ENCODE results near the gene SYT10.
"Not testable (repeated sequence)": the region's sequence is repeated elsewhere in the genome, so short reads cannot be mapped to it uniquely, and the experiment has no call there.

SYT10 gene

DNA sequence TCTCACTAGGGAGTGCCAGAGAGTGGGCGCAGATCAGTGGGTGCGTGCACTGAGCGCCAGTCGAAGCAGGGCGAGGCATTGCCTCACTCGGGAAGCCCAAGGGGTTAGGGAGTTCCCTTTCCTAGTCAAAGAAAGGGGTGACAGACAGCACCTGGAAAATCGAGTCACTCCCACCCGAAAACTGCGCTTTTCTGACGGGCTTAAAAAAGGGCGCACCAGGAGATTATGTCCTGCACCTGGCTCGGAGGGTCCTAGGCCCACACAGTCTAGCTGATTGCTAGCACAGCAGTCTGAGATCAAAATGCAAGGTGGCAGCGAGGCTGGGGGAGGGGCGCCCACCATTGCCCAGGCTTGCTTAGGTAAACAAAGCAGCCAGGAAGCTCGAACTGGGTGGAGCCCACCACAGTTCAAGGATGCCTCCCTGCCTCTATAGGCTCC lies 107.6 kb downstream of the SYT10 start:
- DNase-seq: not testable (repeated sequence)

DNA sequence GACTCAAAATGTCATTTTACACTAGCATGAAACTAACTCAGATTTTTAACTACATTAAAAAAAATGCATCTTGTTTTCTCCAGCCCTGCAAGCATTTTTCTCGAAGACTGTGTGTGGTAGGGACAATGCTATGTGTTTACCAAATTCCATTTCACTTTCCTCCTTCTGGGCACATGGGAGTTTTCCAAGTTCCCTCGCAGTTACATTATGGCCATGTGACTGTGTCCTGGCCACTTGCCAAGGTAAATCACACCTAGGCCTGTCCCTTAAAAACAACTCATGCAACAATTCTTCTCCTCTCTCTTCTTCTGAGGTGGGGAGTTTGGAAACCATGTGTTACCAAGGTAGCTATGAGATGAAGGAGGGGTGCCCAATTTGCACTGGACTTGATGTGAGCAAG lies 108.7 kb downstream of the SYT10 start:
- DNase-seq: no peak
